ENCODE data around the gene COX6B1. TPM values are rescaled to one million over a fixed set of nuclear protein-coding genes. Genes with fewer than 3 reads are reported as not detected.

COX6B1 gene
- total and polyA plus RNA-seq, 2 of the 8 experiments (the other 6 are each of a cell fraction or from before 2014, with no cell fraction given): 437 to 1,052 TPM

DNA sequence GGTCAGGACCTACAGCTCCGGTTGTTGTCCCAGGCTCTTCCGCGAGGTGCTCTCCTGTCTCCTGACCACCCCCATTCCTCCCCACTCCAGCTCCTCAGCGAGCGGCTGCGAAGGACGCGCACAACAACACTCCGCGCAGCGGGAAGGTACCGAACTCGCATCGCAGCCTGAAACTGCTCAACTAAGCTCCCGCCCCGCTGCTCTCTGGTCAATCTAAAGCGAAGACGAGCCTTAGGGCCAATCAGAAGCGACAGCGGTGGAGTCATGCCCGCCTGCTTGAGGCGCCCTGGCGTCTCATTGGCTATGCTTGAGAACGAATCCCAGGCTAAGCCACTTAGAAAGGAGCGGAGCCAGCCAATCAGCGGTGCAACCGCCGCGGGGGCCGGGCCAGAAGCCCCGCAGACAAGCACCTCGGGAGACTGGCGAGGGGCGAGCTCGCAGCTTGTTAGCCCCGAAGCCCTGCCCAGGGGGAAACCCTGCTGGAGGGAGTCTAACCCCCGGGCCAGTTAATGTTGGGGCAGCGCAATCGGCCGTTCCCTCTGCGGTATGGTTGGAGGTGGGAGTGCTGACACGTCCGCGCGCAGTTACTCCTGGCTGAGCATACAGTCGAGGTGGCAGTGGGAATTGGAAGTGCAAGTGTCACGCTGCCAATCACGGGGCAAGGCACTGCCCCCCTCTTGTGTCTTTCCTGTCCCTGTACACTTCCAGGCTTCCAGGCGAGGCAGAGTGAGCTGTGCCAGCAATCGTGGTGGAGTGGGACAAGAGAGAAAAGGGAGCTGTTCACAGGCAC, 54.3 kb downstream of the COX6B1 start:
- peak; percentile 84 for FAIRE-seq
- Histone ChIP-seq H4K8ac (ENCODE audit: extremely low read depth, insufficient read depth, low read length) (peak overlapping the region; percentile 88), H4K5ac (ENCODE audit: insufficient read length, low read depth, low read length) (no peak overlapping the region), H3K27me3 (replicated peaks in 1 of 4; ENCODE audit: control insufficient read depth in 3 of 4, extremely low read depth in 1 of 4, insufficient read depth in 3 of 4, low read length in 3 of 4) (peaks cover 2 to 11% (median 11%) of the 10 kb centered on the region in 4 experiments; a peak in 6 of 7 replicates), H2AK5ac (ENCODE audit: low read depth, low read length) (no peak overlapping the region), H4K20me1 (replicated peaks in 1 of 2; ENCODE audit: control insufficient read depth in 1 of 2, insufficient read depth in 2 of 2, low read length in 2 of 2) (no peaks in the 10 kb centered on the region), H3K14ac (ENCODE audit: insufficient read length) (no peak overlapping the region), H2BK12ac (ENCODE audit: low read depth, low read length) (peak overlapping the region; percentile 84; the same call in 1 of the 2 replicates), H3K4me2 (ENCODE audit: insufficient read depth in 1 of 2, low read depth in 2 of 2, low read length in 2 of 2) (peak overlapping the region; percentile 87 to 95), H3K79me2 (ENCODE audit: control insufficient read depth in 1 of 2, insufficient read depth in 2 of 2, low read length in 2 of 2) (no peaks in the 10 kb centered on the region), H2AFZ (ENCODE audit: low read length) (peak overlapping the region; percentile 94; the same call in 1 of the 2 replicates), H3K79me1 (ENCODE audit: low read depth, low read length) (no peaks in the 10 kb centered on the region), H2BK120ac (replicated peaks; ENCODE audit: low read depth, low read length) (no peak overlapping the region), H2BK15ac (ENCODE audit: low read length) (0 out of 2 replicates have a peak overlapping the region, but pooled peaks have one; percentile 2), H3K4me1 (replicated peaks in 1 of 4; ENCODE audit: control insufficient read depth in 3 of 4, insufficient read depth in 4 of 4, low read length in 3 of 4) (peaks cover 0 to 4% (median 3%) of the 10 kb centered on the region in 4 experiments; a peak in 4 of 7 replicates), H2BK5ac (ENCODE audit: low read depth, low read length) (peak overlapping the region; percentile 63; the same call in 1 of the 2 replicates), H3K4me3 (ENCODE audit: extremely low read depth in 1 of 4, insufficient read depth in 2 of 4, low read depth in 3 of 4, low read length in 4 of 4) (peak overlapping the region; percentile 48 to 66 (median 56)), H3K9me3 (ENCODE audit: insufficient read depth in 2 of 2, low read depth in 1 of 2, low read length in 1 of 2) (peaks cover 0 to 3% of the 10 kb centered on the region in 2 experiments; a peak in 1 of 4 replicates), H4K91ac (replicated peaks; ENCODE audit: insufficient read length, low read length) (no peak overlapping the region), H3K4ac (replicated peaks; ENCODE audit: insufficient read length, low read depth, low read length) (no peak overlapping the region), H3K9ac (replicated peaks in 1 of 4; ENCODE audit: extremely low read depth in 1 of 4, low read depth in 3 of 4, low read length in 3 of 4) (peak overlapping the region in 1 of 4 experiments; percentile 8; a peak in 3 of 7 replicates), H3K56ac (replicated peaks; ENCODE audit: insufficient read length, low read depth, low read length) (no peak overlapping the region), H3K18ac (ENCODE audit: extremely low read depth, low read length) (0 out of 2 replicates have a peak overlapping the region, but pooled peaks have one; percentile 25), H3K23ac (ENCODE audit: insufficient read length) (no peak overlapping the region), H3K36me3 (ENCODE audit: control insufficient read depth in 2 of 4, insufficient read depth in 4 of 4, low read length in 3 of 4) (no peaks in the 10 kb centered on the region), H3K27ac (ENCODE audit: low read depth, low read length) (no peak overlapping the region; the same call in 1 of the 2 replicates), H2BK20ac (ENCODE audit: low read length) (no peak overlapping the region), H3K23me2 (ENCODE audit: low read depth, low read length) (peaks cover 4% of the 10 kb centered on the region; the same call in 1 of the 2 replicates)
- 2% methylated on average over 43 of the region's 50 CpGs; no CpG with 5 or more reads in 1 of the 2 experiments for WGBS, 2 experiments (ENCODE audit: extremely low coverage in 1 of 2, insufficient coverage in 1 of 2, insufficient read length in 1 of 2, insufficient replicate concordance in 2 of 2, low coverage in 1 of 2, low lambda C conversion rate in 2 of 2, missing lambda C conversion rate in 1 of 2)
- CTCF ChIA-PET (ENCODE audit: partially characterized antibody): interaction anchor here (0.6 to 8.4 kb wide), 10 partner anchors 9 to 389 kb away, joined by 3 to 67 read pairs (median 4); no protein-coding TSS in a partner anchor
- POLR2A ChIA-PET (ENCODE audit: partially characterized antibody): interaction anchor here (0.6 to 3.7 kb wide), 8 partner anchors 10 to 349 kb away, joined by 3 to 28 read pairs (median 6); partner anchors contain the start of gene COX6B1
- peak; percentile 91 to 96 for DNase-seq (ENCODE audit: low read depth in 1 of 2, low spot score in 2 of 2)
- TF ChIP-seq CREB1 (IDR thresholded peaks at IDR 0.05): peak; percentile 51
- TF ChIP-seq CHD2 (IDR thresholded peaks at IDR 0.05; ENCODE audit: low read length): peak; percentile 97
- TF ChIP-seq NANOG (IDR thresholded peaks at IDR 0.05; ENCODE audit: insufficient read depth, low read depth, low read length, poor library complexity, severe bottlenecking): no peak
- TF ChIP-seq CEBPB (IDR thresholded peaks at IDR 0.05; ENCODE audit: low read depth, low read length): no peak
- peak; percentile 94 for TF ChIP-seq SP2 (IDR thresholded peaks at IDR 0.05; ENCODE audit: low read length)
- no peak for TF ChIP-seq SRF (IDR thresholded peaks at IDR 0.05; ENCODE audit: low read depth, low read length)
- peak; percentile 82; the same call in 1 of the 2 replicates for TF ChIP-seq SP4 (IDR thresholded peaks at IDR 0.05; ENCODE audit: low read length)
- TF ChIP-seq TCF12 (IDR thresholded peaks at IDR 0.05; ENCODE audit: low read depth, low read length): 0 out of 2 replicates have a peak, but pooled peaks have one; percentile 70
- TF ChIP-seq, protein P1, sequence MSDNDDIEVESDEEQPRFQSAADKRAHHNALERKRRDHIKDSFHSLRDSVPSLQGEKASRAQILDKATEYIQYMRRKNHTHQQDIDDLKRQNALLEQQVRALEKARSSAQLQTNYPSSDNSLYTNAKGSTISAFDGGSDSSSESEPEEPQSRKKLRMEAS (IDR thresholded peaks at IDR 0.05): peak; percentile 16; the same call in 1 of the 2 replicates
- TF ChIP-seq TAF7 (optimal IDR thresholded peaks at IDR 0.05; ENCODE audit: borderline replicate concordance, low read depth, low read length): no peak
- TF ChIP-seq KDM4A (IDR thresholded peaks at IDR 0.05; ENCODE audit: low read depth, low read length, severe bottlenecking): peak; percentile 93
